A549 (cell line): ENCODE data around the gene ANO2. TPM values are rescaled to one million over a fixed set of nuclear protein-coding genes. Genes with fewer than 3 reads are reported as not detected.

Experiments
- ATAC-seq, 2 experiments: fragments of 200-7000 bp in 1 of 2; fragments of >200 bp in 1 of 2; cut with Nextera tagmentation in 1 of 2; cut with Tn5 transposase in 1 of 2; 3 replicates each; pipeline versions ENCODE4 v1.8.0 to v1.9.1; 2018 to 2020; ENCODE audit warnings: mild to moderate bottlenecking in 1 of 2, moderate library complexity in 1 of 2
- CTCF ChIA-PET: fragments of 300-600 bp; sonication (Branson Sonifier 250); formaldehyde crosslinking; extraction: SDS; loops from one replicate; lab custom pipeline; 2021; ENCODE audit warnings: antibody characterized with exemption, inconsistent platforms; lab: Yijun Ruan, JAX
- POLR2A ChIA-PET: fragments of 350-600 bp; formaldehyde crosslinking; extraction: SDS; loops from one replicate; lab custom pipeline; 2021; ENCODE audit warnings: antibody characterized with exemption, inconsistent platforms; lab: Yijun Ruan, JAX
- DNase-seq, 2 experiments: peaks; one replicate each; pipeline versions ENCODE4 v3.0.0 to v3.0.0-alpha.2; 2011 to 2016; ENCODE audit warnings: low read depth in 1 of 2, low spot score in 1 of 2
- FAIRE-seq: peaks from 2 replicates; lab custom pipeline; 2011; peaks lifted over from hg19 to GRCh38; lab: Jason Lieb, UNC
- H3K27ac ChIP-seq, 2 experiments: fragments of >200 bp; sonication (Bioruptor Twin); formaldehyde crosslinking; 3 replicates each; pipeline ENCODE4 v1.5.1; 2016 to 2017
- H3K4me1 ChIP-seq: fragments of >200 bp; sonication (Bioruptor Twin); formaldehyde crosslinking; 3 replicates; pipeline ENCODE4 v1.6.1; 2016
- H3K4me2 ChIP-seq: fragments of >200 bp; sonication (Bioruptor Twin); formaldehyde crosslinking; 3 replicates; pipeline ENCODE4 v1.6.1; 2016
- H3K4me3 ChIP-seq: fragments of >200 bp; sonication (Bioruptor Twin); formaldehyde crosslinking; 3 replicates; pipeline ENCODE4 v1.5.1; 2016
- H3K9me3 ChIP-seq: fragments of >200 bp; sonication (Bioruptor Twin); formaldehyde crosslinking; 3 replicates; pipeline ENCODE4 v1.6.1; 2016
- CBX8 ChIP-seq: fragments of 200-600 bp; sonication (generic); IDR thresholded peaks from 2 replicates; pipeline ENCODE4 v1.6.1; 2016
- CEBPB ChIP-seq, 2 experiments: fragments of >200 bp in 1 of 2; sonication (Bioruptor Twin) in 1 of 2; formaldehyde crosslinking in 1 of 2; IDR thresholded peaks; 2 replicates each; pipeline ENCODE4 v1.6.1; 2012 to 2016
- CHD2 ChIP-seq: fragments of 150-350 bp; IDR thresholded peaks from 2 replicates; pipeline ENCODE4 v1.6.1; 2014; ENCODE audit warnings: low read length; ENCODE audit not compliant: partially characterized antibody
- CHD4 ChIP-seq: fragments of 200-600 bp; sonication (generic); IDR thresholded peaks from 2 replicates; pipeline ENCODE4 v1.6.1; 2016; ENCODE audit warnings: antibody characterized with exemption, mild to moderate bottlenecking, borderline replicate concordance
- EP300 ChIP-seq, 2 experiments: fragments of >200 bp; sonication (Bioruptor Twin); formaldehyde crosslinking; IDR thresholded peaks; 2 replicates in 1 of 2; 3 replicates in 1 of 2; pipeline ENCODE4 v1.6.1; 2016 to 2017
- ESRRA ChIP-seq: fragments of 150-350 bp; IDR thresholded peaks from 2 replicates; pipeline ENCODE4 v1.6.1; 2014; ENCODE audit warnings: mild to moderate bottlenecking, low read length, borderline replicate concordance
- GATA3 ChIP-seq: IDR thresholded peaks from 2 replicates; pipeline ENCODE4 v1.6.1; 2012; ENCODE audit warnings: borderline replicate concordance
- HEYL ChIP-seq: fragments of 250-450 bp; sonication (Bioruptor Pico); IDR thresholded peaks from 2 replicates; pipeline ENCODE4 v1.8.0; 2021; ENCODE audit warnings: mild to moderate bottlenecking, moderate library complexity
- HOXA7 ChIP-seq: fragments of 250-450 bp; sonication (Bioruptor Pico); IDR thresholded peaks from 2 replicates; pipeline ENCODE4 v1.5.0; 2020; ENCODE audit warnings: mild to moderate bottlenecking, moderate library complexity
- HOXB5 ChIP-seq: fragments of 250-450 bp; sonication (Bioruptor Pico); IDR thresholded peaks from 2 replicates; pipeline ENCODE4 v1.5.0; 2020; ENCODE audit warnings: mild to moderate bottlenecking, moderate library complexity
- KDM1A ChIP-seq: fragments of 200-600 bp; sonication (generic); IDR thresholded peaks from 2 replicates; pipeline ENCODE4 v1.6.1; 2016; ENCODE audit warnings: low read depth, mild to moderate bottlenecking
- MAZ ChIP-seq: fragments of 150-350 bp; IDR thresholded peaks from 2 replicates; pipeline ENCODE4 v1.6.1; 2014; ENCODE audit warnings: antibody characterized with exemption, low read depth, low read length, borderline replicate concordance
- MYC ChIP-seq: IDR thresholded peaks from 2 replicates; pipeline ENCODE4 v1.6.1; 2012; ENCODE audit warnings: mild to moderate bottlenecking, inconsistent platforms, low read length, improper control_type of control experiment, borderline replicate concordance
- NR3C1 ChIP-seq: fragments of >200 bp; sonication (Bioruptor Twin); formaldehyde crosslinking; IDR thresholded peaks from 3 replicates; pipeline ENCODE4 v1.6.1; 2017
- PHF8 ChIP-seq: fragments of 200-600 bp; sonication (generic); IDR thresholded peaks from 2 replicates; pipeline ENCODE4 v1.6.1; 2016; ENCODE audit warnings: low read depth, mild to moderate bottlenecking, antibody characterized with exemption, moderate library complexity, borderline replicate concordance
- POLR2A ChIP-seq: IDR thresholded peaks from 2 replicates; pipeline ENCODE4 v1.6.1; 2012; ENCODE audit warnings: mild to moderate bottlenecking, low read length
- POLR2AphosphoS2 ChIP-seq: conservative IDR thresholded peaks from 2 replicates; pipeline ENCODE4 v1.6.1; 2012; ENCODE audit warnings: low read length, improper control_type of control experiment, inconsistent platforms
- RARB ChIP-seq: fragments of 250-450 bp; sonication (Bioruptor Pico); IDR thresholded peaks from 2 replicates; pipeline ENCODE4 v1.8.0; 2021; ENCODE audit warnings: mild to moderate bottlenecking, moderate library complexity
- RCOR1 ChIP-seq: fragments of 150-350 bp; IDR thresholded peaks from 2 replicates; pipeline ENCODE4 v1.6.1; 2014; ENCODE audit warnings: antibody characterized with exemption, low read length, low read depth
- RFX5 ChIP-seq: fragments of 450-650 bp; IDR thresholded peaks from 2 replicates; pipeline ENCODE4 v1.7.1; 2014; ENCODE audit warnings: antibody characterized with exemption, mild to moderate bottlenecking, moderate library complexity
- RNF2 ChIP-seq: fragments of 200-600 bp; sonication (generic); IDR thresholded peaks from 2 replicates; pipeline ENCODE4 v1.6.1; 2016; ENCODE audit warnings: low read depth, mild to moderate bottlenecking, antibody characterized with exemption, moderate library complexity, borderline replicate concordance
- SREBF2 ChIP-seq: fragments of 450-650 bp; IDR thresholded peaks from 2 replicates; pipeline ENCODE4 v1.6.1; 2014; ENCODE audit warnings: mild to moderate bottlenecking, moderate library complexity
- TFCP2L1 ChIP-seq: fragments of 250-450 bp; sonication (Bioruptor Pico); IDR thresholded peaks from 2 replicates; pipeline ENCODE4 v1.5.0; 2021; ENCODE audit warnings: mild to moderate bottlenecking
- TP53 ChIP-seq: fragments of 250-450 bp; sonication (Bioruptor Pico); IDR thresholded peaks from 2 replicates; pipeline ENCODE4 v1.5.0; 2021; ENCODE audit warnings: mild to moderate bottlenecking, moderate library complexity
- ZC3H11A ChIP-seq: fragments of 450-650 bp; IDR thresholded peaks from 2 replicates; pipeline ENCODE4 v1.6.1; 2014; ENCODE audit warnings: antibody characterized with exemption, mild to moderate bottlenecking
- ZFP36 ChIP-seq: fragments of 450-650 bp; IDR thresholded peaks from 2 replicates; pipeline ENCODE4 v1.6.1; 2014; ENCODE audit warnings: borderline replicate concordance; ENCODE audit not compliant: partially characterized antibody
- ZSCAN20 ChIP-seq: fragments of 250-450 bp; sonication (Bioruptor Pico); IDR thresholded peaks from 2 replicates; pipeline ENCODE4 v1.8.0; 2022; ENCODE audit warnings: mild to moderate bottlenecking, moderate library complexity
- WGBS: methylation state at CpG from one replicate; pipeline ENCODE4 v1.1.6; 2017; ENCODE audit errors: missing lambda C conversion rate; 5-methylcytosine and 5-hydroxymethylcytosine counted together
- polyA plus RNA-seq, 4 experiments: library from polyadenylated mRNA; depleted of rRNA in 3 of 4; stranded (reverse); fragments of >200 nt; fragmentation: RNase III in 1 of 4; extraction: RNeasy Plus Mini Kit Qiagen cat#74134 plus additional on column Dnase treatment in 1 of 4; gene quantifications; 2 replicates in 3 of 4; 3 replicates in 1 of 4; pipeline ENCODE4 v1.2.3, GENCODE V29; 2011 to 2017
- TF ChIP-seq, protein P1 (sequence below): IDR thresholded peaks from 2 replicates; pipeline ENCODE4 v1.6.1; 2012
- TF ChIP-seq, protein P2 (sequence below): IDR thresholded peaks from 2 replicates; pipeline ENCODE4 v1.6.1; 2012
- TF ChIP-seq, protein P3 (sequence below): IDR thresholded peaks from 2 replicates; pipeline ENCODE4 v1.6.1; 2012; ENCODE audit warnings: low read depth, borderline replicate concordance
- TF ChIP-seq, protein P4 (sequence below): fragments of >200 bp; sonication (Bioruptor Twin); formaldehyde crosslinking; IDR thresholded peaks from 3 replicates; pipeline ENCODE4 v1.5.1; 2016

The ANO2 gene
- polyA plus RNA-seq, 2 of the 4 experiments (the other 2 are of a cell fraction), result not detected

DNA sequence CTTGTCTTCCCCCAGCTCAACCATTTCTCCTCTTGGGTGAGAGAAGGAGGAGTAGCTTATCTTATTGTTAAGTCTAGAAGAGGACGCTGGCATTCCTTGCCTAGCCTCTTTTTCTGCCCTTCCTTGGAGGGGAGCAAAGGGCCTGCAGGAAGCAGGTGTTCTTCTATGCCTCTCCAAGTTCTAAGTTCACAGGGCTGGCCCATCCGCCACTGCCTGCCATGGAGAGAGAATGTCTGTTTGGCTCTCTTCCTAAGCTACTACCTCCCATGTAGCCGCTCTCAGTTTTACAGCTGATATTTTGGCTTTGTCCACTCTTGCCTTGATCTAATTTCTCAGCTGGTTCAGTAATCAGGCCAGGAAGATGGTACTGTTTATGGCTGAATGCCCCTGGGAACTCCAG is 312.0 kb downstream of the ANO2 start:
- CTCF ChIA-PET, result interaction anchor here (1.2 to 2.7 kb wide), 2 partner anchors 16 to 107 kb away, joined by 3 to 9 read pairs; no protein-coding TSS in a partner anchor
- Histone ChIP-seq H3K4me1 (no peaks in the 10 kb centered on the region), H3K27ac (no peak overlapping the region), H3K9me3 (no peaks in the 10 kb centered on the region), H3K4me2 (no peak overlapping the region), H3K4me3 (no peak overlapping the region)
- 26% methylated on average over 3 of the region's 3 CpGs for WGBS
- no peak for FAIRE-seq
- no peak for TF ChIP-seq HOXA7 (CRISPR knock-in tag)
- no peak for TF ChIP-seq RNF2
- no peak for TF ChIP-seq ZFP36
- no peak for TF ChIP-seq PHF8
- no peak for TF ChIP-seq TFCP2L1 (CRISPR knock-in tag)
- no peak for TF ChIP-seq CEBPB (IDR thresholded peaks at IDR 0.05)
- TF ChIP-seq RCOR1, result no peak
- TF ChIP-seq, all 56 proteins: peak for 0
- ATAC-seq, result no peak
- POLR2A ChIA-PET, result no interaction called here
- DNase-seq, result no peak

DNA sequence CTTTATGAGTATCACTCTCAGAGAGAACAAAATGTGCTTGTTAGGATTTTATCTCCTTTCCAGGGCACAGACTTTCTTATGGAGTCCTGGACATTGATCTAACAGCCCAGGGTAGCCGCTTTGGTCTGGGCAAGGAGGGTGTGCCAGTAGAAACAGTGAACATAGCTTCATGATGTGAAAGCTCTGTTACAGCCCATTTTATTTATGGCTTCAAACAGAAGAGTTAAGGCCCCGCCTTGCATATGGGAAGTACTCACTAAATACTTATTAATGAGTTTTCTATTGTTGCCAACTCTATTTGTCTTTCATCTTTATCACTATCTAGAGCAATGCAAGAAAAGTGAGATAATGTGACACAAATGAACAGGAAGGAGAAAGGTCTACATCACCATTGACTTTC is 312.6 kb downstream of the ANO2 start:
- TF ChIP-seq, protein P1, sequence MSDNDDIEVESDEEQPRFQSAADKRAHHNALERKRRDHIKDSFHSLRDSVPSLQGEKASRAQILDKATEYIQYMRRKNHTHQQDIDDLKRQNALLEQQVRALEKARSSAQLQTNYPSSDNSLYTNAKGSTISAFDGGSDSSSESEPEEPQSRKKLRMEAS, result no peak
- TF ChIP-seq, protein P2, sequence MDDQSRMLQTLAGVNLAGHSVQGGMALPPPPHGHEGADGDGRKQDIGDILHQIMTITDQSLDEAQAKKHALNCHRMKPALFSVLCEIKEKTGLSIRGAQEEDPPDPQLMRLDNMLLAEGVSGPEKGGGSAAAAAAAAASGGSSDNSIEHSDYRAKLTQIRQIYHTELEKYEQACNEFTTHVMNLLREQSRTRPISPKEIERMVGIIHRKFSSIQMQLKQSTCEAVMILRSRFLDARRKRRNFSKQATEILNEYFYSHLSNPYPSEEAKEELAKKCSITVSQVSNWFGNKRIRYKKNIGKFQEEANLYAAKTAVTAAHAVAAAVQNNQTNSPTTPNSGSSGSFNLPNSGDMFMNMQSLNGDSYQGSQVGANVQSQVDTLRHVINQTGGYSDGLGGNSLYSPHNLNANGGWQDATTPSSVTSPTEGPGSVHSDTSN, result no peak
- TF ChIP-seq HOXB5 (no peak), SREBF2 (no peak), RARB (CRISPR knock-in tag) (no peak), GATA3 (no peak), ZSCAN20 (CRISPR knock-in tag) (no peak), EP300 (IDR thresholded peaks at IDR 0.05) (no peak)
- TF ChIP-seq, protein P3, sequence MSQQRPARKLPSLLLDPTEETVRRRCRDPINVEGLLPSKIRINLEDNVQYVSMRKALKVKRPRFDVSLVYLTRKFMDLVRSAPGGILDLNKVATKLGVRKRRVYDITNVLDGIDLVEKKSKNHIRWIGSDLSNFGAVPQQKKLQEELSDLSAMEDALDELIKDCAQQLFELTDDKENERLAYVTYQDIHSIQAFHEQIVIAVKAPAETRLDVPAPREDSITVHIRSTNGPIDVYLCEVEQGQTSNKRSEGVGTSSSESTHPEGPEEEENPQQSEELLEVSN, result no peak
- ChIA-PET CTCF (interaction anchor here (1.2 to 2.7 kb wide), 2 partner anchors 16 to 107 kb away, joined by 3 to 9 read pairs; no protein-coding TSS in a partner anchor), POLR2A (no interaction called here)
- no peak overlapping the region for H3K4me3 ChIP-seq
- no peak for FAIRE-seq
- no peak for DNase-seq
- no peak overlapping the region for H3K27ac ChIP-seq
- WGBS, result 2% methylated on average over 2 of the region's 2 CpGs
- no peak for ATAC-seq
- H3K4me2 ChIP-seq, result no peak overlapping the region
- no peaks in the 10 kb centered on the region for H3K4me1 ChIP-seq
- H3K9me3 ChIP-seq, result no peaks in the 10 kb centered on the region

DNA sequence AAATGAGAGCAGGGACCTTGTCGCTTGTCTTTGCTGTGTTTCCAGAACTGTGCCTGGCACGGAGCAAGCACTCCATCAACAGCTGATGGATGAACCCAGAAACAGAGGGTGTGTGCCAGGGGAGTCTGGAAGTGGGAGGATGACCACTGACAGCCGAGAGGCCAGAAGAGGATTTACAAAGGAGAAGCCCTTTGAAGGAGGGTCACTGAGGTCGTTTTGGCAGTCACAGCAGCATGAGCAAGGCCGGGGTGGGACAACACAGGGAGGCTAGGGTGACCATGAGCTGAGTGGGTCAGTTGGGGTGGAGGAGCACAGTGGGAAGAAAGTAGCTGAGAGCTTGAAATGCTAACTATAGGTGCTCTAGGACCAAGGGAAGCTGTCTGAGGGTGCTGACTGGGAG is 313.6 kb downstream of the ANO2 start:
- Histone ChIP-seq H3K27ac (no peak overlapping the region), H3K4me3 (no peak overlapping the region), H3K9me3 (no peaks in the 10 kb centered on the region), H3K4me1 (no peaks in the 10 kb centered on the region), H3K4me2 (no peak overlapping the region)
- FAIRE-seq, result no peak
- CTCF ChIA-PET, result interaction anchor here (2.7 kb wide), 1 partner anchor 17 kb away, joined by 9 read pairs; no protein-coding TSS in a partner anchor
- POLR2A ChIA-PET, result no interaction called here
- WGBS, result 3% methylated on average over 5 of the region's 5 CpGs
- DNase-seq, result no peak
- no peak for TF ChIP-seq ZFP36
- no peak for TF ChIP-seq MAZ
- ATAC-seq, result no peak

DNA sequence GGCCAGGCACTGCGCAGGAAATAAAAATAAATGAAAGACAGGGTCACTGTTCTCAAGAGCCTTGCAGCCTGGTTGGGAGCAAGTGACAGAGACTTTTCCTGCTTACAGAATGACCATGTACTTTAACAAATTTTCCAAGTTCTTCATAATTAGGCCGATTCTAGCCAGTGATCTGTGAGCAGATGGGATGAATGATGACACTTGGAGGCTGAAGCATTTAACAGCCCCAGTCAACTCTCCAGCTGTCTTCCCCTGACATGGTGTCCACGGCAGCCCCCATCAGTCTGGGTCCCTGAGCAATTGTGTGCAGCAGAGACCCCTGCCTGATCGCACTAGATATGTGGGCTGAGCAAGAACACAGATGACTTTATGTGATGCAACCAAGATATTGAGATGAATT is 314.3 kb downstream of the ANO2 start:
- POLR2A ChIA-PET, result no interaction called here
- FAIRE-seq (no peak), ATAC-seq (no peak), DNase-seq (no peak)
- no peak overlapping the region for H3K4me3 ChIP-seq
- WGBS, result 5% methylated on average over 4 of the region's 4 CpGs
- H3K9me3 ChIP-seq, result no peaks in the 10 kb centered on the region
- CTCF ChIA-PET, result no interaction called here
- H3K27ac ChIP-seq, result no peak overlapping the region
- no peak overlapping the region for H3K4me2 ChIP-seq
- no peaks in the 10 kb centered on the region for H3K4me1 ChIP-seq
- no peak for TF ChIP-seq MYC
- no peak for TF ChIP-seq HOXB5
- no peak for TF ChIP-seq CHD2
- no peak for TF ChIP-seq HEYL (CRISPR knock-in tag)
- no peak for TF ChIP-seq TP53 (CRISPR knock-in tag)
- no peak for TF ChIP-seq NR3C1
- TF ChIP-seq RNF2, result no peak
- TF ChIP-seq PHF8, result no peak
- no peak for TF ChIP-seq KDM1A
- TF ChIP-seq POLR2A, result no peak
- TF ChIP-seq ZC3H11A, result no peak
- no peak for TF ChIP-seq CBX8
- no peak for TF ChIP-seq POLR2AphosphoS2
- no peak for TF ChIP-seq EP300 (IDR thresholded peaks at IDR 0.05)
- TF ChIP-seq ESRRA, result no peak
- TF ChIP-seq, protein P4, sequence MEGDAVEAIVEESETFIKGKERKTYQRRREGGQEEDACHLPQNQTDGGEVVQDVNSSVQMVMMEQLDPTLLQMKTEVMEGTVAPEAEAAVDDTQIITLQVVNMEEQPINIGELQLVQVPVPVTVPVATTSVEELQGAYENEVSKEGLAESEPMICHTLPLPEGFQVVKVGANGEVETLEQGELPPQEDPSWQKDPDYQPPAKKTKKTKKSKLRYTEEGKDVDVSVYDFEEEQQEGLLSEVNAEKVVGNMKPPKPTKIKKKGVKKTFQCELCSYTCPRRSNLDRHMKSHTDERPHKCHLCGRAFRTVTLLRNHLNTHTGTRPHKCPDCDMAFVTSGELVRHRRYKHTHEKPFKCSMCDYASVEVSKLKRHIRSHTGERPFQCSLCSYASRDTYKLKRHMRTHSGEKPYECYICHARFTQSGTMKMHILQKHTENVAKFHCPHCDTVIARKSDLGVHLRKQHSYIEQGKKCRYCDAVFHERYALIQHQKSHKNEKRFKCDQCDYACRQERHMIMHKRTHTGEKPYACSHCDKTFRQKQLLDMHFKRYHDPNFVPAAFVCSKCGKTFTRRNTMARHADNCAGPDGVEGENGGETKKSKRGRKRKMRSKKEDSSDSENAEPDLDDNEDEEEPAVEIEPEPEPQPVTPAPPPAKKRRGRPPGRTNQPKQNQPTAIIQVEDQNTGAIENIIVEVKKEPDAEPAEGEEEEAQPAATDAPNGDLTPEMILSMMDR, result no peak
- TF ChIP-seq CHD4, result no peak
- no peak for TF ChIP-seq RFX5
- TF ChIP-seq, all 56 proteins: peak for 0
